DOHH2 (cell line): ENCODE measurements around the gene CEP70.

Experiments
- CTCF ChIP-seq: fragments of 200-600 bp; sonication (generic); IDR thresholded peaks from one replicate; pipeline ENCODE4 v1.5.1; 2014; ENCODE audit warnings: antibody characterized with exemption, mild to moderate bottlenecking, low read depth, low read length; ENCODE audit not compliant: poor library complexity, severe bottlenecking
- EZH2phosphoT487 ChIP-seq: fragments of 200-600 bp; sonication (generic); IDR thresholded peaks from 2 replicates; pipeline ENCODE4 v1.6.1; 2017; ENCODE audit warnings: borderline replicate concordance, mild to moderate bottlenecking, antibody characterized with exemption, low read length, moderate library complexity, mixed read lengths

- TF ChIP-seq CTCF = no peak
- no peak for TF ChIP-seq EZH2phosphoT487
Observed at GRCh38 chr3:138467931-138468330, 126.1 kb downstream of the CEP70 start.
